ENCODE results near the gene MXRA8. TPM values are rescaled to one million over a fixed set of nuclear protein-coding genes. Genes with fewer than 3 reads are reported as not detected.

The MXRA8 gene
- total RNA-seq, 1 donor from 2014 or later = 41.9 TPM

DNA sequence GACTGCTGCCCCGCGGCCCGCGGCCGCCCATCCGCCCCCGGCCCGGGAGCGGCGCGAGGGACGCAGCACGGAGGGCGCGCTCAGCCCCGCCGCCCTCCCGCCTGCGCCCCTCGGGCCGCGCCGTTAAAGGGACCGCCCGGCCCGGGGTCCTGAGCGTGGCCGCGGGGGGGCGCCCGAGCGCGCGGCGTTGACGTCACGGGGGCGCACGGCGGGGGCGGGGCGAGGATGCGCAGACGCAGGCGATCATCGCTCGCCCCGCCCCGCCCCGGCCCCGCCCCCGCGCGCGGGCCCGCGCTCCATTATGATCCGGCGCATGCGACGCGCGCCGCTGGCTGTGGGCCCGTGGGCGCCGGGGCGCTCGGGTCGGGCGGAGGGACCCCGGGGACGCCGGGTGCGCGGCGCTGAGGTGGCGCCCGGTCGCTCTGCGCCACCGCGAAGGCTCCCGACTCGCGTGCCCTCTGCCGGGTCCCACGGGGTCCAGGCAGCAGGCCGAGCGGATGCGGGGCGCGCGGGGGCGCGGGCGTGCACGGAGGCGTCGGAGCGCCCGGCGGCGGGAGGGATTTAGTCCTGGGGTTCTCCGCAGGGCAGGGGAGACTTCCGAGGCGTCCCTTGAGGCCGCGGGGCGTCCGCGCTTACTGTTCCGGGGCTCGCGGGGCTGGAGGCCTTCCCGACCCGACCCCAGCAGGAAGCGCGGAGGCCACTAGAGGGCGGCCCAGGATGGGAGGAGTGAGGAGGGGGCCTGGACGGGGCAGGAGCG is 8.9 kb downstream of the MXRA8 start, which contains the start of gene DVL1:
DVL1 (minus strand) TSS at position 163 of the 757 bp plus-strand sequence. CDS start 353 bp downstream, outside the sequence.
- no peak for DNase-seq (ENCODE audit: low spot score)

DNA sequence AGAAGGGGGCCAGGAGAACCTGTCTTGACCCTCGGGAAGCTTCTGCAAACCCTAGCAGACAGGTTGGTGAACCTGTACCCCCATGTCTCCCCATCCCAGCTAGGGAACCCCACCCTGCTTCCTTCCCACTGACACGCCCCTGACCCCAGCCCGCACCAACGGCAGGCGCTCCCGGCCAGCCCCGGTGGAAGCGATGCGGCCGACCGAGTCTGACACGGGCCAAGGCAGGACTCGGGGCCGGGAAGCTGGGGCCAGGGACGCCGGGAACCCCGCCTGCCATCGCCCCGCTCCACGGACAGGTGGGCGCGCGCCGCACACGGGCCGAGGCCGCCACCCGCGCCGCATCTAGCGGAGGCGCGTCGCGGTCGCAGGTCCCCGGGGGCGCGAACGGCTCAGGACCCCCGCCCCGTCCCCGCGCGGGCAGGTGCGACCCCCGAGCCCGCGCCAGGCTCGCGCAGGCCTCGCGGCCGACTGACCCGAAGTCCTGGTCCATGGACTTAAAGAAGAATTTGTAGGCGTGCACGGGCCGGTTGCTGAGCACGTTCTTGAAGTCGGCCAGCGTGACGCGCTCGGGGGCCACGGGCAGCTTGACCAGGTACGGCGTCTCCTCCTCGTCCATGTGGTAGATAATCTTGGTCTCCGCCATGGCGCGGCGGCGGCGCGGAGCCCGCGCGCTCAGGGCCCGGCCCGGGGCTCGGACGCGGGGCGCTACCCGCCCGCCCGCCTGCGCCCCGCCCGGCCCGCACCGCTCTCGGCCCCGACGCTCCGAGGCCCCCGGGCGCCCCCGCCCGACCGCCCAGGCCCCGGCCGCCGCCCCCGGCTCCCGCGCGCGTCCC is 9.7 kb downstream of the MXRA8 start:
- no peak for DNase-seq (ENCODE audit: low spot score)

DNA sequence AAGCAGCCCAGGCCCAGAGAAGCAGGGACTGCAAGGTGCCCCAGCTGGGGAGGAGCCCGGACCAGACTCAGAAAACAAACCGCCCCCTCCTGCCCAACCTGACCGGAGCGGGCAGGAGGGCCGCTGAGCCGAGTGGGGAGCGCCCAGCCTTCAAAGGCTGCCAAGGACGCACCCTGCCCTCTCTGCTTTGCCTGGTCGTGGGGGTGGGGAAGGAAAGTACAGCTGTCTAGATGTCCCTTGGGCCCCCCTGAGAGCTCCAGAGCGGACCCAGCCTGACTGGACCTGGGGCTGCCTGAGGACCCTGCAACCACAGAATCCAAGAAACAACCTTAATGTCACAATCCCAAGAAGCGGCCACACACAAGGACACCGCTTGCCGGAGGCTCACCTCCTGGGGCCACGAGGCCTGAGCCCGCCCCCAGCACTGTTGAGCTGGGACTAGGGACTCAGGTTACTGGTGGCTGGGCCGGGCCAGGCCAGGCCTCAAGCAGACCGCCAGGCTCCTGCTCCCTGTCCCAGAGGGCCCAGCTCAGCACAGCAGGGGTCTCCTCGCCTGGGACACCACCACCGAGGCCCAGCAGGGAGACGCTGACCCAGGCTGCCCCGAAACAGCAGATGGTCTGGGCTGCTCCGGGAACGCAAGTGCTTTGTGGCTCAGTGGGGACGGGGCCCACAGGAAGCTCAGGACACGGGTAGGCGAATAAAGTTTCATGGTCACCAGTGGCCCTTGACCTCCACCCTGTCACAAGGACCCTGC is 10.5 kb downstream of the MXRA8 start:
- DNase-seq (ENCODE audit: low spot score) = no peak

DNA sequence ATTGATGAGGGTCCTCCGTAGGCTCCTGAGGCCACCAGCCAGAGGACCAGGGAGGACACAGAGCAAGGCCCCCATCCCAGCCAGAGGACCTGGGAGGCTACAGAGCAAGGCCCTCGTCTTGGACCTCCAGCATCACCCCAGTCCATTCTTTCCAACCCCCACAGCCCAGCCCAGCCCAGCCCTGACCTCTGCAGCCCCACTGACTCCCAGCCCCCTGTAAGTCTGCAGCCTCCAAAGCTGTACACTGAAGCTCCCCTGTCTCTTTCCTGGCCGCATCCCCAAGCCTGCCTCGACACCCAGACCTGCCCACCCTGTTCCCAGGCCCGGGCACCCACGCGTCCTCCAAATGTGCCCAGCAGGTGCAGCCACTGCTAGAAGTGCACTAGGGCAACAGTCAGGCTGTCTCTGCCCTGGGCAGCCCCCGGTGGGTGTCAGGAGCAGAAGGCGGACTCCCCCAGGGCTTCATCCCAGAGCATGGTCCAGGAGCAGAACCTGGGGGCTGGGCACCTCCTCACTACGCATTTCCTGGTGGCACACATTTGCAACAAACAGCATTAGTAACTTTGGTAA is 11.2 kb downstream of the MXRA8 start:
- no peak for DNase-seq (ENCODE audit: low spot score)

DNA sequence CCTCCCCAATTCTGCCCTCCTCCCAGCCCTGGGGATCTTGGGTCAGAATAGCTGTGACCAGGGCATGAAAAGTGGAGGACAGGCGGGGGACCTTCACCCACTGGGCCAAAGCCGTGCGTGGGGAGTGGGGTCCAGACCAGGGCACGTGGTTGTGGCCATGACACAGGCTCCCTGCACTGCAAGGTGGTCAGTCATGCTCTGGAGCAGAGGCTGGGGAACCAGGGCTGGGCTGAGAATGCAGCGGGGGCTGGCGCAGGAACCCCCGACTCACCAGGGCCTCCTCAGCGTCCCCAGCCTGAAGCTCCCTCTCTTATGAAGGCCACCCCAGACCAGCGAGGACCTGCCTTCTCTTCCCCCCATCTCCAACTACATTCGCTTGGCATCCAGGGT is 11.9 kb downstream of the MXRA8 start:
- DNase-seq (ENCODE audit: low spot score) = no peak

DNA sequence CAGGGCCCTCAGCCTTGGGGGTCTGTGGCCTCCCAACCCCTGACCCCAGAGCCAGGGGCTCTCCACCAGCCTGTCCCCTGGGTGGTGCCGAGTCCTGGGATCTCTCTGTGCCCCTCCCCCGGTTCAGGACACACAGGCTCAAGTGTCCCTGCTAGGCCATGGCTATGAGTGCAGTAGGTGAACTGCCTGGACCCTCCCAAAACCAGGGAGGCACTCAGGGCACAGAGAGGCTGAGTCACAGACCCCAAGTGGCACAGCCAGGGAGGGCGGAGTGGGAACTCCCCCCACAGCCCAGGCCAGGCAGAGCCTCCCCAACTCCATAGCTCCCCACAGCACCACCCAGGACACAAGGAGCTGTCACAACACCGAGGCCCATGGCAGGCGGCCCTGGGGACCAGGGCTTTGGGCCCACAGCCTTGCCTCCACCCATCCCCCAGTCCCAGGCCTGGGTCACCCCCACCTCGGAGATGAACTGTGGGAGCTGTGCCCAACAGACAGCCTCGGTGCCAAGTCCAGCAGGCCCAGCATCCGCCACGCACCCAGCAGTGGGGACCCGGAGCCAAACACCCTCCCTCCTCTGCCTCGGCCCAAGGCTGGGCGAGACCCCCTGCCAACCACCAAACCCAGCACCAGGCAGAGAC is 12.4 kb downstream of the MXRA8 start:
- no peak for DNase-seq (ENCODE audit: low spot score)

DNA sequence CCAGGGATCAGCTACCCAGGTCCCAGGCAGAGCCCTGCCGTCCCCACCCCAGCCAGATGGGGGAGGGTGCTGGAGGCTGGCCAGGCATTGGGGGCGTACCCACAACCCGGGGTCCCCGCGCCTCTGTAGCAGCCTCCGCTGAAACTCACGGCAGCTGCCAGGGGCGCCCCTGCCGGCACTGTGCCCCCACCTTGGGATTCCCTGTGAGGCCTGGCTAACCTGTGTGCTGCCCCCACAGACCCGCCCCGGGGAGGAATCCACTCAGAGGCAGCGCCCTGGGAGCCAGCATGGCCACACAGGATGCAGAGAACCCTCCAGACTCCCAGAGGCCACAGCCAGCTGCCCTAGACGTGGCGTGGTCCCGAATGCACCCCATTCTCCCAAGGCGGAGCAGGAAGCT is 13.0 kb downstream of the MXRA8 start:
- DNase-seq (ENCODE audit: low spot score) = no peak

DNA sequence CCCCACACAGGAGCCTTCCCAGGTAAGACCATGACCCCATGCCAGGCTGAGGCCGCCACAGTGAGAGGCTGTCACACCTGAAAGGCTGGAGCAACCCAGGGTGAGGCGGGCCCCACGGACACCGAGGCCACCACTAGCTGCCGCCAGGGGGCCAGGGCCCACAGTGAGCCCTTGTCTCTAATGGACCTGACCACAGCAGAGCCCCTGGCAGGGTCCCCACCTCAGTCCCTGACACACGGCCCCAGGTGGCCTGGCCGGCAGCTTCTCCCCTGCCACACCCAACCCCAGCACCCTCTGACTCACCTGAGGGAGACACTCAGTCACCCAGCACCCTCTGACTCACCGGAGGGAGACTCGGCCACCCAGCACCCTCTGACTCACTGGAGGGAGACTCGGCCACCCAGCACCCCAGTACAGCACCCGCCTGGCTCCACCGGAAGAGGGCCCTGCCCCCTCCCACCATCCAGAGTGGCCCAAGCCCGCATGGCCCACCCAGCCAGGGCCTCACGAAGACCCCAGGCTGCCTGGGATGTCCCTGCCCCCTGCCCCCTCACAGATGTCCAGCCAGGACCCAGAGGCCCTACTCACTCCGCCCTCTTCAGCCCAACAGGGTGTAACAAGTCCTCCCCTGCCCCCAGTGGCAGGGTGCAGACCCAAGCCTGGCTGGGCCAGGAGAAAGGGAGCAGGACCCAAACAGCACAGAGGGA is 13.5 kb downstream of the MXRA8 start:
- no peak for DNase-seq (ENCODE audit: low spot score)

DNA sequence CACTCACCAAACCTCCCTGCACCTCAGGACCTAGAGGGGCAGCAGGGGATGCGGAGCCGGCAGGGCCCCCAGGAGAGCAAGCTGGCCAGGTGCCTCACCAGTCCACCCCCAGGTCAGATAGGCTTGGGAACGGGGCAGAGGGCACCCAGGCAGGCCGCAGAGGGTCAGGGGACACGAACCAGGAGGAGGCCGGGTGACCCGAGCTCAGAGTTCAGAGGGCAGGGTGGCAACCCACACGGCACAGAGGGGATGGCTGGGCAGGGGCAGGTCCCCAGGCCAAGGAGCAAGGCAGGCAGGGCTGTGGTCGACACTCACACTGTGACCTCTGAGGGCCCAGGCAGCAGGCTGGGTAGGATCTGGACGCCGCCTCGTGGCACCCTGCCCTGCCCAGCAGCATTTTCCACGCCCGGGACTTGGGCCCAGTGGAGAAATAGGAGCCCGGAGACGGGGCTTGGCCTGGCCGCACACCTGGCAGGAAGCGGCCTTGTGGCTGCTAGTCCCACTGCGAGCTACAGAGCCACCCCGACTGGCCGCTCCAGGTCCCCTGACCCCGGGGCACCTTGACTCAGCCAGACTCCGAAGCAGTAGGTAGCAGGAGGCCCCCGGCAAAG is 14.4 kb downstream of the MXRA8 start:
- DNase-seq (ENCODE audit: low spot score) = no peak

DNA sequence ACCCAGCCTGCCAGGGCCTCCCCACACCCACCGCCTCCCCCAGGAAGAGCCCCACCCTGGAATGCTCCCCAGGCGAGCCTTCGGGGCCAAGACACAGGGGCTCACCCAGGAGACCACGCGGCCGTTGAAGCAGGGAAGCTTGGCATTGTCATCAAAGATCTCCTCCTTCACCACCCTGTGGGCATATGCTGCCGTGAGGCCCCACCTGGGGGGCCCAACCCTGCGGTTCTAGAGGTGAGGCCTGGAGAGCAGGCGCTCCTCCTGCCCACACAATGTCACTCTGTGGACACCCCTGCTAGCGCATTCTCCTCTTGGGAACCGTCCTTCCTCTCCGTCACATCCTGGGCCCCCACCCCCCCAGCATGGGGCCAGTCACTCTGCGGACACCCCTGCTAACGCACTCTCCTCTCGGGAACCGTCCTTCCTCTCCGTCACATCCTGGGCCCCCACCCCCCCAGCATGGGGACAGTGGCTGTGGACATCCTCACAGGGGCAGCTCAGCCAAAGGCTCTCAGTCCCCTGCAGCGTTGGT is 15.7 kb downstream of the MXRA8 start:
- no peak for DNase-seq (ENCODE audit: low spot score)

DNA sequence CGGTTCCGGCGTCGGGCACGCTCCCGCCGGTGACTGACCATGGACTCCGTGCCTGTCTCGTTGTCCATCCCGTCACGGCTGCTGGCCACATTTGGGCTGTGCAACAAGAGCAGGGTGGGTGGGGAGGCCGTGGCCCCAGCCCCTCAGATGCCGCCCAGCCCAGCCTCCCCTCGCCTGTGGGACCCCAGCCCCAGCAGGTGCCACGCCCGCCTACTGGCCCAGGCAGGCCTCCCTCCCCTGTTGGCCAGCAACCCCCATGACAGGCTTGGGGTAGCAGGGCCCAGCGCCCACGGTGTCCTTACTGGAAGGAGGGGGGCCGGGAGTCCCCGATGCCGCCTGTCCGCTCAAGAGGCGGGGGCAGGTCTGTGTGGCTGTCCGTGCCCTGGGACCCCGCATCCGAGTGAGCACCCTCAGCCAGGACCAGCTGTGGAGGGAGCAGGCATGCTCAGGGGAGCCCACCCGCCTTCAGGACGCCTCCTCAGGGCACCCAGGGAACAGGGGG is 16.2 kb downstream of the MXRA8 start:
- no peak for DNase-seq (ENCODE audit: low spot score)

DNA sequence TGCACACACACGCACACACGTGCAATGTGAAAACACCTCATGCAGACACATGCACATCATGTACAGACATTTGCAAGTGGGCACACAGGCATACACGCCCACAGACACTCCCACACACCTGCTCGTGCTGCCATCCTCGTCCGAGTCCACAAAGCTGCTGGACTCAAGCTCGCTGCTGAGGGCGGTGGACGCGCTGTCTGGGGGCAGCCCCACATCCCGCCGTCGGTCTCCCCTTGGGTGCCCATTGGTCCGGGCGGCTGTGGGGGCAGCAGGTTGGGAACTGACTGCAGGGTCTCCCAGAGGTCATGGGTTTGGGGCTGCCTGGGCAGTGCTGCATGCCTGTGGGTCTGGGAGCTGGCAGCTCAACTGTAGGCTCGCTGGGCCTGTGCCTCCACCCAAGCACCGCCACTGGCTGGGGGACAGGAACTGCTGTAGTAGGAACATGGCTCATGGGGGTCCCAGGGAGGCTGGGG is 16.8 kb downstream of the MXRA8 start:
- DNase-seq (ENCODE audit: low spot score) = no peak

DNA sequence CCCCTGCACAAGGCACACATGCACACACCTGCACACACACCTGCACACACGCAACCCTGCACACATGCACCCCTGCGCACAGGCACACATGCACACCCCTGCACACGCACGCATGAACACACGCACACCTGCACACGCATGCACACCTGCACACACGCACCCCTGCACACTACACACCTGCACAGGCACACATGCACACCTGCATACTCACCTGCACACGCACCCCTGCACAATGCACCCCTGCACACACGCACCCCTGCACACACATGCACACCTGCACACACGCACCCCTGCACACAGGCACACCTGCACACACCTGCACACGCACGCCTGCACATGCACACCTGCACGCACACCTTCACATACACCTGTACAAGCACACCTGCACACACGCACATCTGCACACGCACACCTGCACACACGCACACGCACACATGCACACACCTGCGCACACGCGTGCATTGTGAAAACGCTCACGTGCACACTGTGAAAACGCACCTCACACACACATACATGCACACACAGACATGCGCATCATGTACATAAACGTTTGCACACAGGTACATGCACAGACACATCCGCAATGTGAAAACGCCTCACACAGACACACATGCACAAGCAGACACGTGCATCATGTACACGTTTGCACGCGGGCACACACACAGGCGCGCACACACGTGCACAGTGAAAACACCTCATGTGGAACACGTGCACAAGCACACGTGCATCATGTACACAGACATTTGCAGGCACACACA is 17.4 kb downstream of the MXRA8 start:
- DNase-seq (ENCODE audit: low spot score) = no peak

DNA sequence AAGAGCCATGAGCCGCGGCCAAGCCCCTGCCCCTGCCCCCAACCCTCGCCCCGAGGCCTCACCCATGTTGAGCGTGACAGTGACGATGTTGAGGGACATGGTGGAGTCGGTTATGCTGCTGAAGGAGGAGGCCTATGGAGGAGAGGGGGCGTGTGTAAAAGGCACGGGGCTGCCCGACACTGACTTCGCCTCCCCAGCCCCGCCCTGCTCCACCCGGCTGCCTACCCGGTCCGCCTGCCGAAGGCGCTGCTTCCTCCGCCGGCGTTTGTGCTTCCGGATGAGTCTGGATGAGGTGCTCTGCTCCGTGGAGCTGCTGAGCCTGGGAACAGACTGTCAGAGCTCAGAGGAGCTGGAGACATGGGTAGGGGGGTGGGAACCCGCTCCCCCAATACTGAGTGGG is 18.2 kb downstream of the MXRA8 start:
- DNase-seq (ENCODE audit: low spot score) = no peak

DNA sequence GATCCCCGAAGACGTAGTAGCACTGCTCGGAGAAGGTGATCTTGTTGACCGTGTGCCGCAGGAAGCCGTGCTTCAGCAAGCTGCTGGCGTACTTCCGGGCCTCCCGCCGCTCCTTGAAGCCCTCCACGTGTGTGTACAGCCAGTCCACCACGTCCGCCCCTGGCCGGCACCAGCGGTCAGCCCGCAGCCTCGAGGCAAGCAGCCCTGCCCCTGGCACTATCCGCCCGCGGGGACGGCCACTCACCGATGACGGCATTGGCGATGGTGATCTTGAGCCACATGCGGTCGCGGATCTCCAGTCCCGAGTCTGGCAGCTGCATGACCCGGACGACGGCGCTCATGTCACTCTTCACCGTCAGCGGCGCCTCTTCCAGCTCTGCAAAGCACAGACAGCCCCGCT is 20.1 kb downstream of the MXRA8 start:
- no peak for DNase-seq (ENCODE audit: low spot score)

DNA sequence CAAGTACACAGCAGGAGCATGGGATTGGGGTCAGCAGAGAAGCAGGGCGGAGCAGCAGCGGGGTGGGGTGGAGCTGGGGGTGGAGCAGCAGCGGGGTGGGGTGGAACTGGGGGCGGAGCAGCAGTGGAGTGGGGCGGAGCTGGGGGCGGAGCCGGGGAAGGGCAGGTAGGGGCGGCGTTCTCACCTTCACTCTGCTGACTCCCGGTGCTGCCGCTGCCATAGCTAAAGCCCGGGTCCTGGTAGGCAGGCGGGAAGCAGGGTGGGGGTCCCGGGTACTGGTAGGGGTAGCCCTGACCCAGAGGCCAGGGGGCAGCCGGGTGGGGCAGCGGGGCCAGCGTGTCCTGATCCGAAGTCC is 20.6 kb downstream of the MXRA8 start:
- no peak for DNase-seq (ENCODE audit: low spot score)

DNA sequence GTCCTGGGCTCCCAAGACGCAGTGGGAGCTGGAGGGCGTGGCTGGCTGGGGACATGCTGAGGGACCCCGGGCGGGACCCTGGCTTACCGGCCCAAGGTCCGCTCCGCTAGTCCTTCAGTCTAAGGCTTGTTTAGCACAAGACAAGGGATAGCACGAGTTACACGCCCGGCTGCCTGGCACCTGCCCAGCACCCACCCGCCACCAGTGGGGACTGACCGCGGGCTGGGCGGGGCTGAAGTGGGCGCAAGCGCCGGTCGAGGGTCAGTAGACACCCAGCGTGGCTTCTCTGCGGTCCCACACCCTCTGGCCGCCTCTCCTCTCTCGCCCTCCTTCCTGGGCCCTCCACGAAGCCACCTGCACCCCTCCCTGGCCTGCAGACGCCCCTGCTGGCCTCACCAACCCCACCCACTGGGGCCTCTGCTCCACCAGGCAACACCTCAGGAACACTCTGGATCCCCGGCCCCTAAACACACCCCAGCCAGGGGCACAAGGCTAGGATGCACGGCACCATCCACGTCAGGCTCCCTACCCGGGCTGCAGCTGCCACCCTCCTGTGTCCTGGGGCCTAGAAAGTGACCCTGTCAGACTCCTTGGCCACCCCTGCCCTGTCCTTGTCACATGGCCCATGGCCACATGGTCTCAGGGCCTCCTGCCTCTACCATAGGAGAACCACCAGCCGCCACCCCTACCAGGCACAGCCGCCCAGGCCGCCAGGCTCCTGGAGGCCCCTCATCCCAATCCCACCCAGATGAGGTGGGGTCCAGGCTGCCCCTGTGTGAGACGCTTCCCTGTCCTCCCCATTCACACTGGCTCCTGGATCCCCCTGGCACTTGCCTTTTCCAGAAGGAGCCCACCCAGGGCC is 21.2 kb downstream of the MXRA8 start:
- no peak for DNase-seq (ENCODE audit: low spot score)

DNA sequence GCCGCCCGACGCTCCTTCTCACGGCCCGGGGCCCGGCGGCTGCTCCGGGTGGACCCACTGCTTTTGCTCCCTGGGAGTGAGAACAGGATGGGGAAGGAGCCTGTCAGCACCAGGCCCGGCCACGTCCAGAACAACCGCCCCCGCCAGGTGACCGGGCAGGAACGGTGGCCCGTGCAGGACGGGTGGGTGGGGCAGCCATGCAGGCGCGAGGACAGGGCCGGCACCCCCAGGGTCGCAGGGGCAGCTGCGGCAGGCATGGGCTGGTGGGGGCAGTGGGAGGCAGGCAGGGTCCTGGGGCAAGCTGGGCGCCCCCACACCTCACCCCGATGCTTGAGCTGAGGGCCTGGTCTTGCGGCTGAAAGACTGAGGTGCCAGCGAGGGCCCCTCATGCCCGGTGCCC is 21.9 kb downstream of the MXRA8 start:
- no peak for DNase-seq (ENCODE audit: low spot score)

Data from ureter (tissue), 1 donor.